Measurements from ENCODE around the gene VGLL3.

VGLL3 gene

DNA sequence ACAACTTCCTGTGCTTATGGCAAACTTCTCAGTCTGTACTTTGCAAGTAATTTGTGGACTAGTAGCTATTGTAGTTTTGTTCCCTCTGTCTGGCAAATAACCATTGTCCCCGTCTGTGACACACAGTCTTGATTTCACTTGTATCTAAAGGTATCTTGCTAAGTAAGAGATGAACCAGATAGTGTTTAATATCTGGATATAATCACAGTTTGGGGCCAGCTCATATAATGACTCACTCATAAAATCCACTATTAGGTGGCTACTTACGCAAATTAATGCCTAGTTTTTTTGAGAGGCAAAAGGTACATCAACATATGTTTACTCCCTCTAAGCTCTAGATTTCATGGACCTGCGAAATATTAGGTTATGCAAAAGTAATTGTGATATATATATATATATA lies 30.4 kb downstream of the VGLL3 start:
- H3K4me3 ChIP-seq (replicated peaks; ENCODE audit: low read depth, low read length), result no peak overlapping the region
- DNase-seq (ENCODE audit: extremely low read depth, low read depth), result no peak
- TF ChIP-seq, protein P1, sequence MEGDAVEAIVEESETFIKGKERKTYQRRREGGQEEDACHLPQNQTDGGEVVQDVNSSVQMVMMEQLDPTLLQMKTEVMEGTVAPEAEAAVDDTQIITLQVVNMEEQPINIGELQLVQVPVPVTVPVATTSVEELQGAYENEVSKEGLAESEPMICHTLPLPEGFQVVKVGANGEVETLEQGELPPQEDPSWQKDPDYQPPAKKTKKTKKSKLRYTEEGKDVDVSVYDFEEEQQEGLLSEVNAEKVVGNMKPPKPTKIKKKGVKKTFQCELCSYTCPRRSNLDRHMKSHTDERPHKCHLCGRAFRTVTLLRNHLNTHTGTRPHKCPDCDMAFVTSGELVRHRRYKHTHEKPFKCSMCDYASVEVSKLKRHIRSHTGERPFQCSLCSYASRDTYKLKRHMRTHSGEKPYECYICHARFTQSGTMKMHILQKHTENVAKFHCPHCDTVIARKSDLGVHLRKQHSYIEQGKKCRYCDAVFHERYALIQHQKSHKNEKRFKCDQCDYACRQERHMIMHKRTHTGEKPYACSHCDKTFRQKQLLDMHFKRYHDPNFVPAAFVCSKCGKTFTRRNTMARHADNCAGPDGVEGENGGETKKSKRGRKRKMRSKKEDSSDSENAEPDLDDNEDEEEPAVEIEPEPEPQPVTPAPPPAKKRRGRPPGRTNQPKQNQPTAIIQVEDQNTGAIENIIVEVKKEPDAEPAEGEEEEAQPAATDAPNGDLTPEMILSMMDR (IDR thresholded peaks at IDR 0.05; ENCODE audit: low read depth, low read length, missing control alignments), result no peak

DNA sequence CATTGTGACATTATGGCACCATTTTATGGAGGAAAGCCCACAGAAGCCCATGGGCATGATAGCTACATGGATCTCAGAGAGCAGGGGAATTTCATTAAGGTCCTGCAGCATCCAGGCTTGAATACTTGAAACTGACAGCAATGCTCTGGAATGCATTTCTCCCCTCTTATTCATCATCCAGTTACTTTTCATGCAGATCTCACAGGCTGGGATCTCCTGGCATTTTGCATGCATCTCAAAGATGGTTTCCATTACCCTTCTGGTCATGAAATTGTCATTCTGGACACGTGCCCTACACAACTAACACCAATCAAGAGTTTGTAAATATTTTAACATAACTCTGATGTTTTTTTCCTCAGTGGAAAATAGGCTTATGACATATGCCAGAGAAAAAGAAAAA lies 32.4 kb downstream of the VGLL3 start:
- no peak for DNase-seq (ENCODE audit: extremely low read depth, low read depth)
- TF ChIP-seq, protein P1 (IDR thresholded peaks at IDR 0.05; ENCODE audit: low read depth, low read length, missing control alignments), result no peak
- H3K4me3 ChIP-seq (replicated peaks; ENCODE audit: low read depth, low read length), result no peak overlapping the region

DNA sequence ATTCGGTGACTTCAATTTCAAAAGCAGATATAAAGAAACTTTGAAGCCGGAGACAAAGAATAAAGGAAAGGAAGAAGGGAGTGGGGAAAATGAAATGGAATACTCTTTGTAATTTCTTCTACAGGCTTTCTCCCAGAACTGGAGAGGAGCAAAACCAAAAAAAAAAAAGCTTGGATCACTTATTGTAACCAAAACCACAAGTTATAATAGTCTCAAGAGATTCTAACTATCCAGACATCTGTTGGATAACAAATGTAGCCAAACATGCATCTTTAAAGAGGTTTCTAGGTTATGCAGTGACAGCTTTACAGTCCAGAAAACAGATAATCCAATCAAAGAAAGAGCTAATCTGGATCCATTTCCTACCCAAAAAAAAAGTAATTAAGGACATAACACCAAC lies 36.2 kb downstream of the VGLL3 start:
- TF ChIP-seq, protein P1 (IDR thresholded peaks at IDR 0.05; ENCODE audit: low read depth, low read length, missing control alignments), result no peak
- no peak overlapping the region for H3K4me3 ChIP-seq (replicated peaks; ENCODE audit: low read depth, low read length)
- DNase-seq (ENCODE audit: extremely low read depth, low read depth), result no peak

GRCh38 chr3:86954226-86954625 lies 36.7 kb downstream of the VGLL3 start:
- peak; percentile 67 for DNase-seq (ENCODE audit: extremely low read depth, low read depth)
- H3K4me3 ChIP-seq (replicated peaks; ENCODE audit: low read depth, low read length), result no peak overlapping the region
- TF ChIP-seq, protein P1 (IDR thresholded peaks at IDR 0.05; ENCODE audit: low read depth, low read length, missing control alignments), result no peak

GRCh38 chr3:86951322-86951721 lies 39.6 kb downstream of the VGLL3 start:
- DNase-seq (ENCODE audit: extremely low read depth, low read depth), result no peak
- H3K4me3 ChIP-seq (replicated peaks; ENCODE audit: low read depth, low read length), result no peak overlapping the region
- TF ChIP-seq, protein P1 (IDR thresholded peaks at IDR 0.05; ENCODE audit: low read depth, low read length, missing control alignments), result no peak

DNA sequence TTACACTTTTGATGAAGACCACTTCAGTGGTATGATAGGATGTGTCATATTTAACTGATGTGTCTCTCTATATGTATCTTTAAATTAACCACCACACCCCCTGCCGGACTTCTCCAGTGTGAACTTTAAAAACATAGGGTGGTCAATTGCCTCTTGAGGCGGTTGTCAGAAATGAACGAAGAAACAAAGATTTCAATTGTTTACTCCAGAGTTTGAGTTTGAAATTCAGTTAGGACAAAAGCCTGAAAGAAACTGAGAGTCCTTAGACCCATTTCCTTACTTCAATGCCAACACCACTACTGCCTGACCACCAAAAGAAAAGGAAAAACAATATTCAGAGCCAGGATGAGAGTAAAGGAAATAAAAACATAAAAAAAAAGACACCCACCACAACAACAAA lies 40.2 kb downstream of the VGLL3 start:
- TF ChIP-seq, protein P1 (IDR thresholded peaks at IDR 0.05; ENCODE audit: low read depth, low read length, missing control alignments), result no peak
- no peak overlapping the region for H3K4me3 ChIP-seq (replicated peaks; ENCODE audit: low read depth, low read length)
- DNase-seq (ENCODE audit: extremely low read depth, low read depth), result no peak

DNA sequence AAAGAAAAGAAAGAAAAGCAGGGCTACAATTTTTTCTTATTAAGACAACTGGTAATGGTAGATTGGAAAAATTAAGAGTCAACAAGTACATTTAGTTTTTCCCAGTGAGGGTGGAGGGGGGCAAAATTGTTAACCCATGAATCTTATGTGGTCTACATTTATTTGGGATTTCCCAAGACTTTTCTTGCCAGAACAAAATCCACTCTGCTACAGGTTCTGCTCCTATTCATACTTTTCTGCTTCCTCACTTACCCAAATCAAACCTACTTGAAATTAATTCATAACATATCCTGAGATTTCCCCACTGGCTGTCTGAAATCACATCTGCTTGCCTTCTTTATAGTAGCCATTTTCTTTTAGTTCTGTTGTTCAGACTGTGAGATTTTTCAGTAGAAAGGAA lies 41.1 kb downstream of the VGLL3 start:
- no peak overlapping the region for H3K4me3 ChIP-seq (replicated peaks; ENCODE audit: low read depth, low read length)
- TF ChIP-seq, protein P1 (IDR thresholded peaks at IDR 0.05; ENCODE audit: low read depth, low read length, missing control alignments), result no peak
- no peak for DNase-seq (ENCODE audit: extremely low read depth, low read depth)
